Memory B cell (primary cell): ENCODE data around the gene ACAP3.

ENCODE experiments used
- ATAC-seq: fragments of 150-1000 bp; cut with Tn5 transposase; 2 replicates; pipeline ENCODE4 v1.10.0; 2021; ENCODE audit warnings: low read depth, mild to moderate bottlenecking, moderate library complexity
- DNase-seq, 2 donors: peaks; one replicate each; pipeline ENCODE4 v3.0.0; 2022; ENCODE audit warnings: low spot score in 2 of 2
- H3K27ac Mint-ChIP-seq: one replicate; pipeline ENCODE4 v1.8.0; 2022; ENCODE audit warnings: mild to moderate bottlenecking, moderate library complexity, mixed read lengths
- H3K27me3 Mint-ChIP-seq: one replicate; pipeline ENCODE4 v1.8.0; 2022; ENCODE audit warnings: mixed read lengths
- H3K36me3 Mint-ChIP-seq: one replicate; pipeline ENCODE4 v1.8.0; 2022; ENCODE audit warnings: mild to moderate bottlenecking, mixed read lengths
- H3K4me1 Mint-ChIP-seq: one replicate; pipeline ENCODE4 v1.8.0; 2022; ENCODE audit warnings: mixed read lengths
- H3K4me3 Mint-ChIP-seq: one replicate; pipeline ENCODE4 v1.8.0; 2022; ENCODE audit warnings: mild to moderate bottlenecking, moderate library complexity, mixed read lengths
- H3K9me3 Mint-ChIP-seq: one replicate; pipeline ENCODE4 v1.8.0; 2022; ENCODE audit warnings: mixed read lengths

Gene ACAP3

GRCh38 chr1:1285611-1286311, 22.0 kb downstream of the ACAP3 start:
- no peak overlapping the region for H3K4me3 Mint-ChIP-seq
- H3K27ac Mint-ChIP-seq = no peak overlapping the region
- H3K27me3 Mint-ChIP-seq = peaks cover 7% of the 10 kb centered on the region
- H3K36me3 Mint-ChIP-seq = no peaks in the 10 kb centered on the region
- peaks cover 11% of the 10 kb centered on the region for H3K4me1 Mint-ChIP-seq
- DNase-seq = no peak
- no peak for ATAC-seq
- H3K9me3 Mint-ChIP-seq = no peaks in the 10 kb centered on the region

GRCh38 chr1:1285102-1285571, 22.6 kb downstream of the ACAP3 start:
- Mint-ChIP-seq H3K4me3 (no peak overlapping the region), H3K27me3 (peaks cover 7% of the 10 kb centered on the region), H3K9me3 (no peaks in the 10 kb centered on the region), H3K36me3 (no peaks in the 10 kb centered on the region), H3K4me1 (peaks cover 8% of the 10 kb centered on the region), H3K27ac (no peak overlapping the region)
- ATAC-seq = no peak
- no peak for DNase-seq

DNA sequence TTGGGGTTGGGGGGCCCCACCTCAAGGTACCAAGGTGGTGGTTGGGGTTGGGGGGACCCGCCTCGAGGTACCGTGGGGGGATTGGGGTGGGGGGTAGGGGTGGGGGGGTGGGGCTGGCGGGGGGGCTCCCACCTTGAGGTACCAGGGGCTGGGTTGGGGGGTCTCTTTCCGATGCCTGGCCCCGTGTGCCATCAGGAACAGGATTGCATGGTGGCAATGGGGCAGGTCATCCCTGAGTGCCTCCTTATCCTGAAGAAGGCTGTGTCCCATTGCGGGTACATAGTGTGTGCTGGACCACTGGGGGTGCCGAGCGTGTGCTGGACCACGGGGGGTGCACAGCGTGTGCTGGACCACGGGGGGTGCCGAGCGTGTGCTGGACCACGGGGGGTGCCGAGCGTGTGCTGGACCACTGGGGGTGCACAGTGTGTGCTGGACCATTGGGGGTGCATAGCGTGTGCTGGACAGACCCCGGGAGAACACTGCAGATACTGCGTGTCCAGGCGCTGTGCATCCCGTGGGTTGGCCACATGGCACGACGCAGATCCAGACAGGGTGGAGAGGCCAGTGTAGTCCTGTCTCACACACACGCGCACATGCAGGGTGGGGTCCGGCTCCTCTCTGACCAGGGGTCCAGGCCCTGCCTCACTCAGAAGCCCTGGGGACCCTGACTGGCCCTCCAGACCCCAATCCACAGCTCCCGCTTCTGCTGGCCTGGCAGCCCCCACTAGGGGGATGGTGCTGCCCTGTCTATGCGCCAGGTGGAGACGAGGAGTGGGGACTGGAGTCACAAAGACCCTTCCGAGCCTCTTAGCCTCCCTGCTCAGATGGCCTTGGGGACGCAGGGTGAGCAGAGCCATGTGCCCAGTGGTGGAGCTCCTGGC, 23.3 kb downstream of the ACAP3 start:
- H3K9me3 Mint-ChIP-seq = no peaks in the 10 kb centered on the region
- no peak overlapping the region for H3K27ac Mint-ChIP-seq

DNA sequence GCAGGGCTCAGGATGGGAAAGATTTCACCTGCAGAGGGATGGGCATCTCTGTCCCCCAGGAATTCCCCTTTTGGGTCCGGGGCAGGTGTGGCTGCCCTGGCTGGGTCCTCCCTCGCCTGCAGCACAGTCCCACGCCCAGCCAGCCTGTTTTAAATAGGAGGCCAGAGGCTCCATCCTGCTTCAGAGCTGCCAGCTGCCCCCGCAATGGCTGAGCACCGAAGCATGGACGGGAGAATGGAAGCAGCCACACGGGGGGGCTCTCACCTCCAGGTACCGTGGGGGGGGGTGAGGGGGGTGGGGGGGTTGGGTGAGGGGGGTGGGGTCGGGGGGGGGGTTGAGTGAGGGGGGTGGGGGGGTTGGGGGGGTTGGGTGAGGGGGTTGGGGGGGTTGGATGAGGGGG, 23.9 kb downstream of the ACAP3 start:
- Mint-ChIP-seq H3K36me3 (no peaks in the 10 kb centered on the region), H3K27me3 (peaks cover 5% of the 10 kb centered on the region), H3K27ac (no peak overlapping the region), H3K9me3 (no peaks in the 10 kb centered on the region), H3K4me1 (peaks cover 6% of the 10 kb centered on the region), H3K4me3 (no peak overlapping the region)
- DNase-seq = no peak
- ATAC-seq = peak; percentile 34

More for the DNA sequence above, 23.3 kb downstream of the ACAP3 start:
- H3K4me1 Mint-ChIP-seq = peaks cover 6% of the 10 kb centered on the region
- no peaks in the 10 kb centered on the region for H3K36me3 Mint-ChIP-seq
- DNase-seq = no peak
- no peak overlapping the region for H3K4me3 Mint-ChIP-seq
- H3K27me3 Mint-ChIP-seq = peaks cover 5% of the 10 kb centered on the region
- ATAC-seq = no peak

- no peak for ATAC-seq
- H3K27me3 Mint-ChIP-seq = peaks cover 5% of the 10 kb centered on the region
- H3K4me1 Mint-ChIP-seq = peaks cover 6% of the 10 kb centered on the region
- DNase-seq = no peak
- no peaks in the 10 kb centered on the region for H3K36me3 Mint-ChIP-seq
- no peaks in the 10 kb centered on the region for H3K9me3 Mint-ChIP-seq
- H3K4me3 Mint-ChIP-seq = no peak overlapping the region
- H3K27ac Mint-ChIP-seq = no peak overlapping the region
Observed at GRCh38 chr1:1282998-1283397, 24.7 kb downstream of the ACAP3 start.

- ATAC-seq (no peak), DNase-seq (no peak)
- Mint-ChIP-seq H3K4me1 (peaks cover 6% of the 10 kb centered on the region), H3K27me3 (peaks cover 5% of the 10 kb centered on the region), H3K27ac (no peak overlapping the region), H3K36me3 (no peaks in the 10 kb centered on the region), H3K9me3 (no peaks in the 10 kb centered on the region), H3K4me3 (no peak overlapping the region)
Observed at GRCh38 chr1:1281533-1282321, 26.0 kb downstream of the ACAP3 start.

- H3K27ac Mint-ChIP-seq = no peak overlapping the region
- DNase-seq (no peak), ATAC-seq (no peak)
- H3K4me1 Mint-ChIP-seq = peaks cover 6% of the 10 kb centered on the region
- no peaks in the 10 kb centered on the region for H3K9me3 Mint-ChIP-seq
- H3K4me3 Mint-ChIP-seq = no peak overlapping the region
- peaks cover 5% of the 10 kb centered on the region for H3K27me3 Mint-ChIP-seq
- H3K36me3 Mint-ChIP-seq = no peaks in the 10 kb centered on the region
Observed at GRCh38 chr1:1280782-1281481, 26.8 kb downstream of the ACAP3 start.

DNA sequence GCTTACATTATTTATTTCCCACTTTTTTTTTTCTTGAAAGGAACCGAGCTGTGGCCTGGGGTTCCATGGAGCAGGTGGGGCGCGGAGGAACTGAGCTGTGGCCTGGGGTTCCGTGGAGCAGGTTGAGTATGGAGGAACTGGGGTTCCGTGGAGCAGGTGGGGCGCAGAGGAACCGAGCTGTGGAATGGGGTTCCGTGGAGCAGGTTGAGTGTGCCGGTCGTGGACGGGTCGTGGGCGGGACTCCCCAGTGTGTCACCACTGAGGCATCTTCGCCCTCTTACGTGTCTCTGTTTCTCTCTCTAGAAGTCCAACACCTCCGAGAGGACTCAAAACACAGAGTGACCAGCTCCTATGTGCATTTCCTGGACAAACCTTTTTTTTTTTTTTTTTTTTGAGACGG, 28.7 kb downstream of the ACAP3 start:
- no peak overlapping the region for H3K27ac Mint-ChIP-seq

DNA sequence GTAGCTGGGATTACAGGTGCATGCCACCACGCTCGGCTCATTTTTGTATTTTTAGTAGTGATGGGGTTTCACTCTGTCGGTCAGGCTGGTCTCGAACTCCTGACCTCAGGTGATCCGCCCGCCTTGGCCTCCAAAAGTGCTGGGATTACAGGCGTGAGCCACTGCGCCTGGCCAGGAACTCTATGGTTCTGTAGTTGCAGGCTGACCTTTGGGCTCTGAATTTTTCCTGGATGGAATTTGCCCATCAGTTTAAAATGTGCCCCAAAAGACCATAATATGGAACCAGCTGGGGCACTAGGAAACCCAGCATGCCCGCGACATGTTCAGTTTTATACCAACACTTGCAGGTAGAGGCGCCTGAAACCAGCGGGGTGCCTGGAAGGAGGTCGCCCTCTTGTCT, 29.1 kb downstream of the ACAP3 start:
- H3K27me3 Mint-ChIP-seq = peaks cover 4% of the 10 kb centered on the region
- no peaks in the 10 kb centered on the region for H3K9me3 Mint-ChIP-seq
- no peak for DNase-seq
- no peak overlapping the region for H3K27ac Mint-ChIP-seq
- no peaks in the 10 kb centered on the region for H3K36me3 Mint-ChIP-seq
- peaks cover 3% of the 10 kb centered on the region for H3K4me1 Mint-ChIP-seq
- ATAC-seq = no peak
- H3K4me3 Mint-ChIP-seq = no peak overlapping the region

More for the DNA sequence above, 28.7 kb downstream of the ACAP3 start:
- ATAC-seq (no peak), DNase-seq (no peak)
- Mint-ChIP-seq H3K9me3 (no peaks in the 10 kb centered on the region), H3K27me3 (peaks cover 5% of the 10 kb centered on the region), H3K4me1 (peaks cover 6% of the 10 kb centered on the region), H3K36me3 (no peaks in the 10 kb centered on the region), H3K4me3 (no peak overlapping the region)

GRCh38 chr1:1275836-1276235, 31.9 kb downstream of the ACAP3 start:
- H3K27ac Mint-ChIP-seq = no peak overlapping the region
- H3K36me3 Mint-ChIP-seq = no peaks in the 10 kb centered on the region
- DNase-seq (no peak), ATAC-seq (no peak)
- no peaks in the 10 kb centered on the region for H3K27me3 Mint-ChIP-seq
- no peaks in the 10 kb centered on the region for H3K9me3 Mint-ChIP-seq
- H3K4me3 Mint-ChIP-seq = peak overlapping the region; percentile 37
- H3K4me1 Mint-ChIP-seq = peaks cover 12% of the 10 kb centered on the region

DNA sequence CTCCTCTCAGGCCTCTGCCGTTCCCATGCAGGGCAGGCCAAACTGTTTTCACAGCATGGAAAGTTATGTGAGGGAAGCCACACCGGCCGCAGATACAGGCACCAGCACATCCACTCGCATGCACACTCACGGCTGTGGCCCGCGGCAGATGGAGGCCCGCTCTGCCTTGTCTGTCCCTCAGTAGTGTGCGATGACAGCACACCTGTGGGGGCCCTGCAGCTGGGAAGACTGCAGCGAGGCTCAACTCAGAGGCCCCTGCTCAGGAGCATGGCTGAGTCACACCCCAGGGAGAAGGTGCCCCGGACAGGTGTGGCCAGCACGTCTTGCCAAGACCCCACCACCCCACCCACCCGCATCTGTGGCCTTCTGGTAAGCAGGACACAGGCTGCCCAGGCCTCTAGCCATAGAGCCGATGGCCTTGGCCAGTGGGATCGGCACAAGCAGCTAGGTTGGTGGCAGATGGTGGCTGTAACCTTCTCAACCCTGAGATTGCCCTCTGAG, 32.7 kb downstream of the ACAP3 start:
- no peaks in the 10 kb centered on the region for H3K27me3 Mint-ChIP-seq
- H3K27ac Mint-ChIP-seq = no peak overlapping the region
- no peak for ATAC-seq
- DNase-seq = no peak
- H3K4me1 Mint-ChIP-seq = peaks cover 21% of the 10 kb centered on the region
- no peaks in the 10 kb centered on the region for H3K9me3 Mint-ChIP-seq
- peak overlapping the region; percentile 76 for H3K4me3 Mint-ChIP-seq
- no peaks in the 10 kb centered on the region for H3K36me3 Mint-ChIP-seq

GRCh38 chr1:1274299-1274930, 33.3 kb downstream of the ACAP3 start:
- DNase-seq (no peak), ATAC-seq (no peak)
- no peaks in the 10 kb centered on the region for H3K36me3 Mint-ChIP-seq
- no peaks in the 10 kb centered on the region for H3K9me3 Mint-ChIP-seq
- peaks cover 25% of the 10 kb centered on the region for H3K4me1 Mint-ChIP-seq
- H3K27me3 Mint-ChIP-seq = no peaks in the 10 kb centered on the region
- peak overlapping the region; percentile 76 for H3K4me3 Mint-ChIP-seq
- no peak overlapping the region for H3K27ac Mint-ChIP-seq
